GM21390 (cell line): ENCODE data around the gene NT5M.
A peak's percentile ranks its signal among the peaks of the same experiment; 100 is the strongest.
"Not testable (repeated sequence)": the region's sequence is repeated elsewhere in the genome, so short reads cannot be mapped to it uniquely, and the experiment has no call there.

Experiments
- ATAC-seq: cut with Tn5 transposase; IDR thresholded peaks from one replicate; pipeline ENCODE4 v1.9.1; 2021; ENCODE audit not compliant: unreplicated experiment

Gene NT5M

GRCh38 chr17:17301659-17302058, 1.5 kb upstream of the NT5M start:
- ATAC-seq = not testable (repeated sequence)

GRCh38 chr17:17303847-17304490, 796 bp downstream of the NT5M start:
- ATAC-seq = no peak

- no peak for ATAC-seq
Measured at GRCh38 chr17:17304521-17304985, 1.4 kb downstream of the NT5M start.

- peak; percentile 69 for ATAC-seq
Measured at GRCh38 chr17:17305281-17305801, 2.2 kb downstream of the NT5M start.

DNA sequence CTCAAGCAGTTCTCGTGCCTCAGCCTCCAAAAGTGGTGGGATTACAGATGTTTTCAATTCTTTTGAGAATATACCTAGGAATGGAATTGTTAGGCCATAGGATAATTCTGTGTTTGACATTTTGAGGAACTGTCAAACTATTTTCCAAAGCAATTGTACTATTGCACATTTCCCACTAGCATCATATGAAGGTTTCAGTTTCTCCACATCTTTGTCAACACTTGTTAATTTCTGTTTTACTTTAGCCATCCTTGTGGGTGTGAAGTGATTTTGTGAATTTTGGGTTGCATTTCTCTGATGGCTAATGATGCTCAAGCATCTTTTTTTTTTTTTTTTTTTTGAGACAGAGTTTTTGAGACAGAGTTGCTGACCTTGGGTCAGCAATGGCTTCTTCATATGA, 6.2 kb downstream of the NT5M start:
- no peak for ATAC-seq

DNA sequence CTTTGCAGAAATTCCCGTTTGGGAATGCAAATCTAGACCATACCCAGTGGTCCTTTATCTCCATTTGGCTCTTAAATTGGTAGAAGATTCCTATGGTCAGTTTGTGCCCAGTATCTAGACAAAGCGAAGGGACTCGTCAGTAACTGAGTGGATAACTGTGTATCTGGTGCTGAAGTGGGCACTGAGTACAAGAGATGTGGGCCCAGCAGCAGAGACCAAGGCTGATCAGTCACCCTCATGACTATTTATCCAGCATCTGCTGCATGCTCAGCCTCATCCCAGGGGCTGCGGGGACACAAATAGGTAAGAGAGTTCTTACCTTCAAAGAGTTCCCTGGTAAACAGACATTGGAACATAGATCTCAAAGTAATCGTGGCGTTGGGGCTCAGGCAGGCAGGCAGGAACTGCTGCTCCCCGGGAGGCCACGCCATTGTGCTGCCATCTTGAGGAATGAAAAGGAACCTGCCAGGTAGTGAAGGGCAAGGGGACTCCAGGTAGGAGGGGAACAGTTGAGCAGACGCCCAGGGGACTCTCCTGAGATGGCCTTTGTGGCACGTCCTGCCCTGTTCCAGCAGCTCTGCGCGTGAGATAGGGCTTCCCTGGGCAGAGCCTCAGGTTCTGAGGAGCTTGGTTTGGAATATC, 10.3 kb downstream of the NT5M start:
- ATAC-seq = no peak

- no peak for ATAC-seq
Measured at GRCh38 chr17:17314501-17315071, 11.4 kb downstream of the NT5M start.

DNA sequence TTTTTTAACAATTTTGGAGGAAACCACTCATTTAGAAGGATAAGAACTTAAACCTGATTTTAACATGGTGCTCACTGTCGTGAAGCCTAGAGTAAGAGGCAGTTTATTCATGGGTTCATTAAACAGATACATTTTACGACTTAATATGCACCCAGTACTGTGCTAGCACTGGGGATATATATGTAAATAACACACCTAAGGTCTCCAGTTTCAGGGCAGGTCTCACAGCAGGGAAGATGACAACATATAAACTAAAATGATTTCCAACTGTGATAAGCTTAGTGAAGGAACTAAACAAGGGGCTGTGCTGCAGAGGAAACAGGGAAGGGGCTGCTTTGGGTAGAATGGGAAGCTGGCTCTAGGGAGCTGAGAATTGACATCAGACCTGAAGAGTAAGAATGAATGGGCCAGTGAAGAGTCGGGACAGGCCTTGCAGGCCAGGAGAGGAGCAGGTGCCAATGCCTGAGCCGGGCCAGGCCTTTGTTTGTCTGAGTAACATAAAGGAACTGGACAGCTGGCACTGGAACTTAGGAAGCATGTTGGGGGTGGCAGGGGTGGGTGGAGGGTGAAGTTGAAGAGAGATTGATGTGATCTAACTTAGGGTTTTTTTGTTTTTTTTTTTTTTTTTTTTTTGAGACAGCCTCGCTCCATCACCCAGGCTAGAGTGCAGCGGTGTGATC, 12.1 kb downstream of the NT5M start:
- no peak for ATAC-seq

- no peak for ATAC-seq
Measured at GRCh38 chr17:17320188-17320910, 17.2 kb downstream of the NT5M start.

GRCh38 chr17:17320911-17321220, 17.7 kb downstream of the NT5M start:
- ATAC-seq = no peak

GRCh38 chr17:17321356-17322025, 18.3 kb downstream of the NT5M start:
- no peak for ATAC-seq

- ATAC-seq = no peak
Measured at GRCh38 chr17:17322516-17323510, 19.6 kb downstream of the NT5M start.

GRCh38 chr17:17324616-17325015, 21.4 kb downstream of the NT5M start:
- no peak for ATAC-seq

- no peak for ATAC-seq
Measured at GRCh38 chr17:17325228-17325627, 22.1 kb downstream of the NT5M start.

GRCh38 chr17:17325816-17326215, 22.6 kb downstream of the NT5M start:
- ATAC-seq = no peak

DNA sequence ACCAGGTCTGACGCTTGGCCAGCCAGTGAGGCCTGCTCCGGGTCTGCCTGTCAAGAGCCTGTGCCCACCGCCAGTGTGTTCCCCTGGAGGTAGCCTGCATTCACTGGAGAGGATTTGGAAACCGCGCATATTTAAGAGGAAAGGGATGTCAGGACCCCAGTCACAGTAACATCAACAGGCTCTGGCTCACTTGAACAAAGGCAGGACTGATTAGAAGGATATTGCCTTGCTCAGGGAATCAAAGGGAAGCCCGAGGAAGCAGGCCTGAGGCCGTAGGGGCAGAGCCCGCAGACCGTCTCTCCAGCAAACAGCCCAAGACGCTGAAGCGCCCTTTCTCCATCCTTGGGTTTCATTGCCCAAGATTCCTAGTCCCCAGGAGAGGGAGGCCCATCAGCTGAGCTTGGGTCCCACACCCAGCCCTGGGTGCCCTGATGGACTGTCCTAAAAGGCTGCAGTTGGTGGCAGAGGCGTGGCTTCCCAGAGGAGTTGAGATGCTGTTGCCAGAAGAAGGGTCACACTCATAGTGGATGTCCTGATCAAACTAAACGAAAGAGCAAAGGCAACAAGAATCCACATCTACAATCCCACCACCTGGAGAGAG, 23.2 kb downstream of the NT5M start:
- no peak for ATAC-seq

- no peak for ATAC-seq
Measured at GRCh38 chr17:17328251-17328650, 25.1 kb downstream of the NT5M start.

- no peak for ATAC-seq
Measured at GRCh38 chr17:17341452-17341851, 38.3 kb downstream of the NT5M start.
